Activated naive CD8-positive, alpha-beta T cell (primary cell): ENCODE measurements around the gene MC5R.
"Not testable (repeated sequence)": the region's sequence is repeated elsewhere in the genome, so short reads cannot be mapped to it uniquely, and the experiment has no call there.

ENCODE experiments used
- H3K27ac Mint-ChIP-seq: one replicate; pipeline ENCODE4 v1.8.0; 2021; ENCODE audit warnings: mixed read lengths
- H3K27me3 Mint-ChIP-seq: one replicate; pipeline ENCODE4 v1.8.0; 2021; ENCODE audit warnings: mixed read lengths
- H3K36me3 Mint-ChIP-seq: one replicate; pipeline ENCODE4 v1.8.0; 2021; ENCODE audit warnings: mixed read lengths
- H3K4me1 Mint-ChIP-seq: one replicate; pipeline ENCODE4 v1.8.0; 2021; ENCODE audit warnings: low read depth, mixed read lengths
- H3K4me3 Mint-ChIP-seq: one replicate; pipeline ENCODE4 v1.8.0; 2021; ENCODE audit warnings: mild to moderate bottlenecking, mixed read lengths
- H3K9me3 Mint-ChIP-seq: one replicate; pipeline ENCODE4 v1.8.0; 2021; ENCODE audit warnings: low read depth, mixed read lengths

Gene MC5R

DNA sequence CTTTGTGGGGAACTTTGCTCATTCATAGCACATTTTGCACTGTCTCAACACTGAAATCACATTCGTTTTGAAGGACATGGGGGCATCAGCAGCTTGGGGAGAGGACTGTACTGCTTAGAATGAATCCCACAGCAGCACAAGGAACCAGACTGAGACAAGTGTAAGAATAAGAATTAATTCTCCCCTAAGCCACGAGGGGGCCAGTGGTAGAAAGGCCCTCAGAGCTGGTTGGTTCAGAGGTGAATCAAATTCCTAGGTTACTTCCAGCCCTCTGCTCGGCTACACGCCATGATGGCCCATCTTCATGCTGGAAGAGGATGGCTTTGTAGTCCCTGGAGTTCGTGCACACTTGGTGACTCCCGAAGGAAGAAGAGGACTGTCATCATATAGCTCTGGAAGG lies 12.0 kb upstream of the MC5R start:
- Mint-ChIP-seq H3K4me1 (no peaks in the 10 kb centered on the region), H3K9me3 (no peaks in the 10 kb centered on the region), H3K36me3 (no peaks in the 10 kb centered on the region), H3K27ac (no peak overlapping the region), H3K27me3 (no peaks in the 10 kb centered on the region), H3K4me3 (no peak overlapping the region)

- Mint-ChIP-seq H3K9me3 (no peaks in the 10 kb centered on the region), H3K27ac (no peak overlapping the region), H3K36me3 (no peaks in the 10 kb centered on the region), H3K4me3 (no peak overlapping the region), H3K4me1 (no peaks in the 10 kb centered on the region), H3K27me3 (no peaks in the 10 kb centered on the region)
Observed at GRCh38 chr18:13813271-13813849, 10.6 kb upstream of the MC5R start.

GRCh38 chr18:13826209-13826608 lies 2.3 kb downstream of the MC5R start:
- peaks cover 4% of the 10 kb centered on the region for H3K4me1 Mint-ChIP-seq
- no peaks in the 10 kb centered on the region for H3K36me3 Mint-ChIP-seq
- no peak overlapping the region for H3K27ac Mint-ChIP-seq
- no peaks in the 10 kb centered on the region for H3K9me3 Mint-ChIP-seq
- no peak overlapping the region for H3K4me3 Mint-ChIP-seq
- peaks cover 18% of the 10 kb centered on the region for H3K27me3 Mint-ChIP-seq

DNA sequence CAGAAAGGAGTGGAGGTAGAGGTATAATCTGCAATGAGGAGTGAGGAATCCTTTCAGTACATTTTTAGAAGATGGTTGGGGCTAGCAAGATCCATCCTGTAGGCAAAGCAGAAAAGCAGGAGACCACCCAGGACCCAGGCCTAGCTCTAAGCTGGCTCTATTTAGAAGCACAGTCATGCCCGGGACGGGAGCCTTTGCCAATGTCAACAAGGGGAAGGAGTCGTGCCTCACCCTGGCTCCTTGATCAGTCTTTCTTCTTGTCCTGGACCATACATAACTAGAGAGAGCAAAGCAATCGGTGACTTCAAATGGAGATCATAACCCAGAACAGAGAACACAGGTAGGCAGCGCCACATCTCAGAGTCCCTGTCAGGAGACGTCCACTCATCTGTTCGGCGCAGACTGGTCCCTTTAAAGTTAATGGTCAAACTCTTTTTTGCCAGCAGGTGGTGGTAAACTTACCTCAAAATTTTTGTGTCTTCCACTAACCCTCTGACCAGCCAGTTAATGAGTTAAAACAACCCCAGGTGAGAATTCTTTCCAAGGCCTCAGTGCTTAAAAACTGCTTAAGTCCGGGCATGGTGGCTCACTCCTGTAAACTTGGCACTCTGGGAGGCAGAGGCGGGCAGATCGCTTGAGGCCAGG lies 8.0 kb downstream of the MC5R start:
- H3K27me3 Mint-ChIP-seq = peaks cover 27% of the 10 kb centered on the region
- H3K9me3 Mint-ChIP-seq = no peaks in the 10 kb centered on the region
- H3K36me3 Mint-ChIP-seq = no peaks in the 10 kb centered on the region
- H3K4me3 Mint-ChIP-seq = no peak overlapping the region
- H3K4me1 Mint-ChIP-seq = no peaks in the 10 kb centered on the region
- H3K27ac Mint-ChIP-seq = no peak overlapping the region

GRCh38 chr18:13834496-13835015 lies 10.6 kb downstream of the MC5R start:
- H3K4me3 Mint-ChIP-seq = no peak overlapping the region
- no peaks in the 10 kb centered on the region for H3K36me3 Mint-ChIP-seq
- H3K27me3 Mint-ChIP-seq = peaks cover 24% of the 10 kb centered on the region
- no peaks in the 10 kb centered on the region for H3K4me1 Mint-ChIP-seq
- no peaks in the 10 kb centered on the region for H3K9me3 Mint-ChIP-seq
- H3K27ac Mint-ChIP-seq = no peak overlapping the region

DNA sequence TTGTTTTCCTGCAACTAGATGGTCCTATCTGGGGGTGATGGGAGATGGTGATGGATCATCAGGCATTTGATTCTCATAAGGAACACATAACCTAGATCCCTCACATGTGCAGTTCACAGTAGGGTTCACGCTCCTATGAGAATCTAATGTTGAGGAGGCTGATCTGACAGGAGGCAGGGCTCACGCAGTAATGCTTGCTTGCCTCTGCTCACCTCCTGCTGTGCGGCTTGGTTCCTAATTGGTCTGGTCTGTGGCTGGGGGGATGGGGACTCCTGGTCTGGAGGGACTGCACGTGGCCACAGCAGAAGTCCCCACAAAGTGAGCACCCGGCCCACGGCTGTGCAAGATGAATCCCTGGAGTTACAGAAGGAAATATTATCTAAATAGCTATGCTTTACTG lies 11.3 kb downstream of the MC5R start:
- no peaks in the 10 kb centered on the region for H3K4me1 Mint-ChIP-seq

GRCh38 chr18:13836559-13836958 lies 12.6 kb downstream of the MC5R start:
- H3K36me3 Mint-ChIP-seq = no peaks in the 10 kb centered on the region
- no peaks in the 10 kb centered on the region for H3K4me1 Mint-ChIP-seq
- no peaks in the 10 kb centered on the region for H3K9me3 Mint-ChIP-seq
- peaks cover 24% of the 10 kb centered on the region for H3K27me3 Mint-ChIP-seq
- H3K27ac Mint-ChIP-seq = no peak overlapping the region
- no peak overlapping the region for H3K4me3 Mint-ChIP-seq

More for the DNA sequence above, 11.3 kb downstream of the MC5R start:
- Mint-ChIP-seq H3K4me3 (no peak overlapping the region), H3K36me3 (no peaks in the 10 kb centered on the region), H3K9me3 (no peaks in the 10 kb centered on the region), H3K27ac (no peak overlapping the region), H3K27me3 (peaks cover 26% of the 10 kb centered on the region)

GRCh38 chr18:13849791-13850190 lies 25.8 kb downstream of the MC5R start:
- Mint-ChIP-seq H3K27ac (no peak overlapping the region), H3K36me3 (no peaks in the 10 kb centered on the region), H3K27me3 (peaks cover 11% of the 10 kb centered on the region), H3K4me1 (no peaks in the 10 kb centered on the region), H3K4me3 (no peak overlapping the region), H3K9me3 (peaks cover 8% of the 10 kb centered on the region)

GRCh38 chr18:13862898-13863297 lies 38.9 kb downstream of the MC5R start:
- not testable (repeated sequence) for H3K4me3 Mint-ChIP-seq, H3K4me1 Mint-ChIP-seq, H3K27ac Mint-ChIP-seq, H3K36me3 Mint-ChIP-seq, H3K9me3 Mint-ChIP-seq
- H3K27me3 Mint-ChIP-seq = peaks cover 33% of the 10 kb centered on the region

DNA sequence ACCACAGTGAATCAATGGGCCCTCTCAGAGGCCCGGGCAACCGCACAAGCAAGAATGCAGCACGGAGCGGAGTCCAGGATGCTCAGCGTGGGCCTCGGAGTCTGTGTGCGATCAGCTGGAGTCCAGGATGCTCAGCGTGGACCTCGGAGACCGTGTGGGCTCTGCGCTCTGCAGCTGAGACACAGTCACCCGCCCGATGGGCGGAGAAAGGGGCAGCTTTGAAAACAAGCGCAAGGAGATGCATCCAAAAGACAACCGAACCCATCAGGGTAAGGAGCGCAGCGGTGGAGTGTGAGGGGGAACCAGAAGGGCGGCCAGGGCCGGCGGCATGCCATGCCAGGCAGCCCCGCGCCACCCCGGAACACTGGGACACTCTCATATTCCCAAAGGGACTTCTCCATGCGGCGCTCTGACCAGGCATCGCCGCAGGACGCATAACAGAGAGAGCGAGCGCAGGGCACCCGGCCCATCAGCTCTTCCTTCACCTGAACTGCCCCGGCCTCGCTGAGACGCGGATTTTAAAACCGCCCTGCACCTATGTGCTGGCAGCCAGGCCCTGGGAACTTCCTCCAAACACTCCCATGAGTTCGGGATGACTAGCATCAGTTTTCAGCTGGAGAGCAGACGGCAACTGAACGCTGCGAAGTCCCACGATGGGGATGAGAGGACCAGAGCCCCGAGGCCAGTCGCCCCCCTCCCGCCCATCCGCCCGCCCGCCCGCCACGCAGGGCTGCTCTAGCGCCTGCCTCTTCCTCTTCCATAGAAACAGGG lies 44.7 kb downstream of the MC5R start:
- no peaks in the 10 kb centered on the region for H3K36me3 Mint-ChIP-seq
- H3K27me3 Mint-ChIP-seq = peaks cover 28% of the 10 kb centered on the region
- H3K27ac Mint-ChIP-seq = no peak overlapping the region
- H3K9me3 Mint-ChIP-seq = no peaks in the 10 kb centered on the region
- H3K4me3 Mint-ChIP-seq = no peak overlapping the region
- peaks cover 5% of the 10 kb centered on the region for H3K4me1 Mint-ChIP-seq

DNA sequence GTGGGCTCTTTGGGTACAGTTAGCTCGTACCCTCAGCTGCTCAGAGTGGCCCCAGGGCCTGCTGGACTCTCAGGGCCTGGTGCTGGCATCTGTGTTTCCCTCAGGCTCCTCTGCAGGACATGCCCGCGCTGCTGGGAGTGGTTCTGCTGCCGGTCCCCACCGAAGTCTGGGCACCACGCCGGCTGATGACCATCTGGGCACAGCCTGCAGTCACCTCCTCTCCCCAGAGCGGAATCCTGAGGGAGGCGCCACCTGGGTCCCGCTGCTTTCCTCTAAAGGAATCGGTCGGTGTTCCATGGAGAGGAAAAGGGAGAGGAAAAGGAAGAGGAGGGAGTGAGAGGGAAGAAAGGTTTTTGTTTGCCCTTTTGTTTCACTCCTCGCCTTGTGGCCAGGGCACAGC lies 47.8 kb downstream of the MC5R start:
- Mint-ChIP-seq H3K27ac (no peak overlapping the region), H3K27me3 (peaks cover 18% of the 10 kb centered on the region), H3K4me1 (peaks cover 5% of the 10 kb centered on the region), H3K4me3 (no peak overlapping the region), H3K9me3 (no peaks in the 10 kb centered on the region), H3K36me3 (no peaks in the 10 kb centered on the region)

GRCh38 chr18:13872373-13872772 lies 48.4 kb downstream of the MC5R start:
- peaks cover 5% of the 10 kb centered on the region for H3K4me1 Mint-ChIP-seq
- H3K36me3 Mint-ChIP-seq = no peaks in the 10 kb centered on the region
- H3K27ac Mint-ChIP-seq = no peak overlapping the region
- H3K4me3 Mint-ChIP-seq = no peak overlapping the region
- no peaks in the 10 kb centered on the region for H3K9me3 Mint-ChIP-seq
- H3K27me3 Mint-ChIP-seq = peaks cover 18% of the 10 kb centered on the region

- H3K27me3 Mint-ChIP-seq = peaks cover 15% of the 10 kb centered on the region
Observed at GRCh38 chr18:13872932-13873331, 49.0 kb downstream of the MC5R start.

GRCh38 chr18:13874558-13874957 lies 50.6 kb downstream of the MC5R start:
- H3K9me3 Mint-ChIP-seq = no peaks in the 10 kb centered on the region
- no peaks in the 10 kb centered on the region for H3K36me3 Mint-ChIP-seq
- no peaks in the 10 kb centered on the region for H3K4me1 Mint-ChIP-seq
- no peak overlapping the region for H3K27ac Mint-ChIP-seq
- H3K27me3 Mint-ChIP-seq = peaks cover 8% of the 10 kb centered on the region
- no peak overlapping the region for H3K4me3 Mint-ChIP-seq

More at GRCh38 chr18:13872932-13873331, 49.0 kb downstream of the MC5R start:
- Mint-ChIP-seq H3K27ac (no peak overlapping the region), H3K4me1 (peaks cover 5% of the 10 kb centered on the region), H3K36me3 (no peaks in the 10 kb centered on the region), H3K9me3 (no peaks in the 10 kb centered on the region), H3K4me3 (no peak overlapping the region)
